Measurements from ENCODE around the gene RNF113A.
"Not testable (repeated sequence)": the region's sequence is repeated elsewhere in the genome, so short reads cannot be mapped to it uniquely, and the experiment has no call there.

GRCh38 chrX:119821703-119822102 is 49.8 kb downstream of the RNF113A start:
- TF ChIP-seq POLR2AphosphoS5, POLR2A (IDR thresholded peaks at IDR 0.05; ENCODE audit: low read depth, low read length): not testable (repeated sequence)
